ENCODE data around the gene SLC26A11.

Gene SLC26A11

GRCh38 chr17:80220736-80221215 lies 549 bp downstream of the SLC26A11 start:
- no peak for TF ChIP-seq CTCF (IDR thresholded peaks at IDR 0.05; ENCODE audit: insufficient read depth, low read length, poor library complexity, severe bottlenecking)
- no peak for TF ChIP-seq EZH2phosphoT487 (conservative IDR thresholded peaks at IDR 0.05; ENCODE audit: low read length)
- no peaks in the 10 kb centered on the region for H3F3A ChIP-seq (ENCODE audit: insufficient read depth)
- H3K9ac ChIP-seq (ENCODE audit: low read length), result no peak overlapping the region
- no peaks in the 10 kb centered on the region for H3K27me3 ChIP-seq (ENCODE audit: low read length)
- H4K20me1 ChIP-seq (ENCODE audit: low read depth, low read length), result no peaks in the 10 kb centered on the region
- H2AFZ ChIP-seq (ENCODE audit: low read depth, low read length, severe bottlenecking), result no peak overlapping the region
- H3K36me3 ChIP-seq (ENCODE audit: low read length), result no peaks in the 10 kb centered on the region
- H3K79me2 ChIP-seq (ENCODE audit: insufficient read depth, low read length), result no peaks in the 10 kb centered on the region
- no peak overlapping the region for H3K4me2 ChIP-seq (ENCODE audit: low read depth, low read length, poor library complexity, severe bottlenecking)
- no peaks in the 10 kb centered on the region for H3K9me3 ChIP-seq (ENCODE audit: insufficient read depth, low read length)
- H3K27ac ChIP-seq (ENCODE audit: low read depth, low read length), result no peak overlapping the region
- H3K4me3 ChIP-seq (ENCODE audit: insufficient read depth, low read length, poor library complexity, severe bottlenecking), result no peak overlapping the region
- H3K9me2 ChIP-seq (replicated peaks; ENCODE audit: insufficient read depth, low read length), result no peaks in the 10 kb centered on the region

DNA sequence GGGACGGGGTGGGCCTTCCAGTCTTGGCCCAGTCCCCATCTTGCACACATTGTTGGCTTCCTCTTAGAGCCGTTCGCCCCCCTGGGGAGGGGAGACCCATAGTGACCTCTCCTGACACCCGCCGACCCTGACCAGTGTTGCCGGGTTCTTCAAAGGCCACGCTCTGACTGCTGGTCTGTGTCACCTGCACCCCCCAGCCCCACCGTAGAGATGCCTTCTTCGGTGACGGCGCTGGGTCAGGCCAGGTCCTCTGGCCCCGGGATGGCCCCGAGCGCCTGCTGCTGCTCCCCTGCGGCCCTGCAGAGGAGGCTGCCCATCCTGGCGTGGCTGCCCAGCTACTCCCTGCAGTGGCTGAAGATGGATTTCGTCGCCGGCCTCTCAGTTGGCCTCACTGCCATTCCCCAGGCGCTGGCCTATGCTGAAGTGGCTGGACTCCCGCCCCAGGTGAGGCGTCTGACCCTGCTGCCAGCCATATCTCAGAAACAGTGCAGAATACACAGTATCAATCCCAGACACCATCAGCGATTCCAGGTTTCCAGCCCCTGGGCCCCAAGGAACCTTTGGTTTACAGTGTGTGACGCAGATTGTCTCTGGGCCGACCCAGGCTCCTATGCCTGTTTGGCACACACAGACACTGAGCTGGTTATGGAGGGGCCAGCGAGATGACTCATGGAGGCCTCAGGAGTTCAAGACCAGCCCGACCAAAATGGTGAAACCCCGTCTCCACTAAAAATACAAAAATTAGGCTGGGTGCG lies 1.3 kb downstream of the SLC26A11 start:
- no peak overlapping the region for H3K4me3 ChIP-seq (ENCODE audit: insufficient read depth, low read length, poor library complexity, severe bottlenecking)
- H3F3A ChIP-seq (ENCODE audit: insufficient read depth), result no peaks in the 10 kb centered on the region
- no peaks in the 10 kb centered on the region for H4K20me1 ChIP-seq (ENCODE audit: low read depth, low read length)
- H3K27ac ChIP-seq (ENCODE audit: low read depth, low read length), result no peak overlapping the region
- H3K4me2 ChIP-seq (ENCODE audit: low read depth, low read length, poor library complexity, severe bottlenecking), result no peak overlapping the region
- no peaks in the 10 kb centered on the region for H3K9me2 ChIP-seq (replicated peaks; ENCODE audit: insufficient read depth, low read length)
- TF ChIP-seq EZH2phosphoT487 (conservative IDR thresholded peaks at IDR 0.05; ENCODE audit: low read length) (no peak), CTCF (IDR thresholded peaks at IDR 0.05; ENCODE audit: insufficient read depth, low read length, poor library complexity, severe bottlenecking) (no peak)
- H3K9ac ChIP-seq (ENCODE audit: low read length), result no peak overlapping the region
- no peak overlapping the region for H2AFZ ChIP-seq (ENCODE audit: low read depth, low read length, severe bottlenecking)
- H3K79me2 ChIP-seq (ENCODE audit: insufficient read depth, low read length), result no peaks in the 10 kb centered on the region
- no peaks in the 10 kb centered on the region for H3K36me3 ChIP-seq (ENCODE audit: low read length)
- no peaks in the 10 kb centered on the region for H3K27me3 ChIP-seq (ENCODE audit: low read length)
- H3K9me3 ChIP-seq (ENCODE audit: insufficient read depth, low read length), result no peaks in the 10 kb centered on the region

DNA sequence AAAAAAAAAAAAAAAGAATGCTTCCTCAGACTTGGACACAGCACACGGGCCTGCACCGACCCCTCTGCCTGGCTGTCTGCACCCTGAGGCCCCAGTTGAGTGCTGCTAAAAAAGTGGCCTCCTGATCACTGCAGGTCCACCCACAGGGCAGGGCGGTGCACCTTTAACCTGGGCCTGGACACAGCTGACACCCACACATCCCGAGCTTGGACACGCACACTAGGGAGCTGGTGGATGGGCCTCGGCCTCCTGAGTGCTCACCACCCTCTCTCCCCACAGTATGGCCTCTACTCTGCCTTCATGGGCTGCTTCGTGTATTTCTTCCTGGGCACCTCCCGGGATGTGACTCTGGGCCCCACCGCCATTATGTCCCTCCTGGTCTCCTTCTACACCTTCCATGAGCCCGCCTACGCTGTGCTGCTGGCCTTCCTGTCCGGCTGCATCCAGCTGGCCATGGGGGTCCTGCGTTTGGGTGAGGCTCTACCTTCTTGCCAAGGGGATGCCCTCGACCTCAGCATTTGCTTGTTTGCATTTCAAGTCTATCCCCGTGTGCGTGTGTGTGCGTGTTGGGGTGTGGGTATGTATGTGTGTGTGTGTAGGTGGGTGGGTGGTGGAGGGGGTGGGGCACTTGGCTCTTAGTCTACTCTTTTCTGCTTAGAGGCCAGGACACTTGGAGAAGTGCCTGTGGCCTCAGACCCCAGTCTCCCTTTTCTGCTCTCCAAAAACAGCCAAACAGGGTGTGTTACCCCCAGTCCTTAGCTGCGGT lies 2.3 kb downstream of the SLC26A11 start:
- no peaks in the 10 kb centered on the region for H3F3A ChIP-seq (ENCODE audit: insufficient read depth)
- TF ChIP-seq CTCF (IDR thresholded peaks at IDR 0.05; ENCODE audit: insufficient read depth, low read length, poor library complexity, severe bottlenecking) (no peak), EZH2phosphoT487 (conservative IDR thresholded peaks at IDR 0.05; ENCODE audit: low read length) (no peak)
- no peak overlapping the region for H3K9ac ChIP-seq (ENCODE audit: low read length)
- no peaks in the 10 kb centered on the region for H3K79me2 ChIP-seq (ENCODE audit: insufficient read depth, low read length)
- no peak overlapping the region for H3K27ac ChIP-seq (ENCODE audit: low read depth, low read length)
- no peaks in the 10 kb centered on the region for H3K36me3 ChIP-seq (ENCODE audit: low read length)
- no peak overlapping the region for H3K4me3 ChIP-seq (ENCODE audit: insufficient read depth, low read length, poor library complexity, severe bottlenecking)
- no peaks in the 10 kb centered on the region for H3K9me2 ChIP-seq (replicated peaks; ENCODE audit: insufficient read depth, low read length)
- no peak overlapping the region for H3K4me2 ChIP-seq (ENCODE audit: low read depth, low read length, poor library complexity, severe bottlenecking)
- H4K20me1 ChIP-seq (ENCODE audit: low read depth, low read length), result no peaks in the 10 kb centered on the region
- no peaks in the 10 kb centered on the region for H3K9me3 ChIP-seq (ENCODE audit: insufficient read depth, low read length)
- H3K27me3 ChIP-seq (ENCODE audit: low read length), result no peaks in the 10 kb centered on the region
- H2AFZ ChIP-seq (ENCODE audit: low read depth, low read length, severe bottlenecking), result no peak overlapping the region
